Rectal smooth muscle tissue (tissue), 1 donor: ENCODE measurements around the gene ANKRD30A.
"Not testable (repeated sequence)": the region's sequence is repeated elsewhere in the genome, so short reads cannot be mapped to it uniquely, and the experiment has no call there.

Source experiments
- H3K27ac ChIP-seq: one replicate; pipeline ENCODE4 v1.7.0; 2013; ENCODE audit warnings: low read depth, low read length, inconsistent platforms
- H3K27me3 ChIP-seq: one replicate; pipeline ENCODE4 v1.7.0; 2013; ENCODE audit warnings: low read length; ENCODE audit not compliant: control insufficient read depth, insufficient read depth
- H3K36me3 ChIP-seq: one replicate; pipeline ENCODE4 v1.7.0; 2013; ENCODE audit warnings: low read length; ENCODE audit not compliant: control insufficient read depth, insufficient read depth
- H3K4me1 ChIP-seq: one replicate; pipeline ENCODE4 v1.7.0; 2013; ENCODE audit warnings: low read length; ENCODE audit not compliant: control insufficient read depth, insufficient read depth
- H3K4me3 ChIP-seq: one replicate; pipeline ENCODE4 v1.7.0; 2013; ENCODE audit warnings: low read length
- H3K9ac ChIP-seq: one replicate; pipeline ENCODE4 v1.7.0; 2013; ENCODE audit warnings: low read length

The ANKRD30A gene

DNA sequence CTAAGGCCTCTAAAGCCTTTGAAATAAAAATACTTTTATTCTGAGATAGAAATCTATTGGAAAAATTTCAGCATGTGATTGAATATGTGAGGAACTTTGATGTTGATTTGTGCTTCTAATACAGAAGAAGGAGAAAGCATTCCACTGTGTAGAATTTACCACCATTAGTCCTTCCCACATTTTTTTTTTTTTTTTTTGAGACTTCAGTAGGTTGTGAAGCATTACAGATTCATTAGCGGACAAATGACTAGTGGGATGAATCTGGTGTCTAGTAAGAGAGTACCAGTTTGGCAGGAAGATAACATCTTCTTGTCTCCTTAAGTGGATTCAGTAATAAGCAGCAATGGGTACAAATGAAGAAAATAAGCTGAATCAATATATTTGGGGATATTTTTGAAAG lies 95.5 kb downstream of the ANKRD30A start:
- Histone ChIP-seq H3K9ac (no peak overlapping the region), H3K4me3 (no peak overlapping the region), H3K4me1 (no peaks in the 10 kb centered on the region), H3K36me3 (no peaks in the 10 kb centered on the region), H3K27ac (no peak overlapping the region), H3K27me3 (no peaks in the 10 kb centered on the region)

DNA sequence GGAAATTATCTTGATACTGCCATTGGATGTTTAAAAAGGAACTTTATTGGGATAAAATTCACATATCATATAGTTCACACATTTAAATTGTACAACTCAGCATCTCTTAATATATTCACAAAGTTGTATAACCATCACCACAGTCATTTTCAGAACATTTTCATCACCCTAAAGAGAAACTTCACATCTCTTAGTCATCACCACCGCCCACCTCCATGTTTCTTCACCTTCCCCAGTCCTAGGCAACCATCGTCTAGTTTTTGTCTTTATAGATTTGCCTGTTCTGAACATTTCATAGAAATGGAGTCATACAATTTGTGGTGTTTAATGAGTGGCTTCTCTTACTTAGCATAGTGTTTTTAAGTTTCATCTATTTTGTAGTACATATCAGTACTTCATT lies 96.6 kb downstream of the ANKRD30A start:
- H3K9ac ChIP-seq: no peak overlapping the region
- H3K27me3 ChIP-seq: no peaks in the 10 kb centered on the region
- H3K4me3 ChIP-seq: no peak overlapping the region
- no peaks in the 10 kb centered on the region for H3K4me1 ChIP-seq
- H3K27ac ChIP-seq: no peak overlapping the region
- no peaks in the 10 kb centered on the region for H3K36me3 ChIP-seq

DNA sequence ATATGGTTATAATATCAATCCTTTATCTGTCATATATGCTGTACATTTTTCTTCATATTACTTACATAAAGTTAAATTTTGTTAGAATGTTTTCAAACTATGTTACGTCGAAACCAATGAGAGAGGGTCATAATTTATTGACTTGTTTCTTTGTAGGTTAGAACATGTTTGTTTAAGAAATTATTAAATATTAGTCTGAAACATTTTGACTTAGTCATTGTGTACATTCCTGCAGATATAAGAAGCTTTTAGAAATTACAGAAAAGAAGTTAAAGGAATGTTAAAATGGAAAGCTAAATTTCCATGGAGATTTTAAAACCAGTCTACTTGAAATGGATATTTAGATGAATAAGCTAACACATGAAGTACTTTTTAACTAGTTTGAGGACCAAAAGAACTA lies 99.8 kb downstream of the ANKRD30A start:
- Histone ChIP-seq H3K36me3 (no peaks in the 10 kb centered on the region), H3K4me1 (no peaks in the 10 kb centered on the region), H3K27ac (no peak overlapping the region), H3K27me3 (no peaks in the 10 kb centered on the region), H3K4me3 (no peak overlapping the region), H3K9ac (no peak overlapping the region)

DNA sequence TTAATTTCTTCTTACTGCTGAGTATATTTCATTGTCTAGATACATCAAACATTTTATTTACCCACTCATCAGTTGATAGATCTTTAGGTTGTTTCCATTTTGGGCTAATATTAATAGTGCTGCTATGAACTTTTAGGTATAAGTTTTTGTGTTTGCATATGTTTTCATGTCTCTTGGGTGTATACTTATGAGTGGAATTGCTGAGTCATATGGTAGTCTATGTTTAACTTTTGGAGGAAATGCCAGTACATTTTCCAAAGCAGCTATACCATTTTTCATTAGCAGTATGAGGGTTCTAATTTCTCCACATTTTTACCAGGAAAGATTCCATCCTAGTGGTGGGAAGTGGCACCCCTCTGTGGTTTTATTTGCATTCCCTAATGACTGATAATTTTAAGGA lies 101.1 kb downstream of the ANKRD30A start:
- Histone ChIP-seq H3K4me3 (no peak overlapping the region), H3K27me3 (no peaks in the 10 kb centered on the region), H3K9ac (no peak overlapping the region), H3K36me3 (no peaks in the 10 kb centered on the region), H3K4me1 (no peaks in the 10 kb centered on the region), H3K27ac (no peak overlapping the region)

DNA sequence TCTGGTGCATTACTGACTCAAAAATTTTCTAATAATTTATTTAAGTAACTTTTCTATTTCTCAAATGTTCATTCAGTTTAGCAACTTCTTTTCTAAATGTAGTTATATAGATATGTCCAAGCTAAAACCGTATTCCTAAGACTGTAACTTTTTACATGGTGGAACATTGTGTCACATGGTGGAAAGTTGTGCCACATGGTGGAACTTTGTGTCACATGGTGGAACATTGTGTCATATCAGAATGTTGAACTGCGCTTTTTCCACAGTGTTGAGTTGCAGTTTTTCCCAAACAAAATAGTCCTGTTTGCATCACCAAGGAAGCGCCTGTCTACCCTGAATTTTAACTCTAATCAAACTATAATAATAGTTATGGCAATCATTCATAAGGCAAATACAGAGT lies 109.3 kb downstream of the ANKRD30A start:
- H3K9ac ChIP-seq: no peak overlapping the region
- no peaks in the 10 kb centered on the region for H3K27me3 ChIP-seq
- no peaks in the 10 kb centered on the region for H3K4me1 ChIP-seq
- H3K27ac ChIP-seq: no peak overlapping the region
- no peaks in the 10 kb centered on the region for H3K36me3 ChIP-seq
- H3K4me3 ChIP-seq: no peak overlapping the region

DNA sequence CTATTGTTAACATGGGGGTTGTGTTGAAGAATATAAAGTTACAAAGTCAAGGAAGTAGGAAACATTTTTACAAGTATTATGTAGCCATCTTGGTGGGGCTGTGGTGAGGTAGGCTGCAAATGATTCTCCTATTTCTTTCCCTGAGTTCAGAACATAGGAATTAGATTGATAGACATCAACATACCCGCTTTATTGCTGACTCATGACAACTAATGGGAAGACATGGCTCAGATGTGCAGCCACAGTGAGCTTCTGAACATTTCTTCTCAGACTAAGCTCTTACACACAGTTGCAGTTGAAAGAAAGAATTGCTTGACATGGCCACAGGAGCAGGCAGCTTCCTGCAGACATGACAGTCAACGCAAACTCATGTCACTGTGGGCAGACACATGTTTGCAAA lies 110.7 kb downstream of the ANKRD30A start:
- H3K9ac ChIP-seq: no peak overlapping the region
- no peak overlapping the region for H3K27ac ChIP-seq
- no peaks in the 10 kb centered on the region for H3K36me3 ChIP-seq
- no peaks in the 10 kb centered on the region for H3K27me3 ChIP-seq
- no peak overlapping the region for H3K4me3 ChIP-seq
- H3K4me1 ChIP-seq: no peaks in the 10 kb centered on the region

DNA sequence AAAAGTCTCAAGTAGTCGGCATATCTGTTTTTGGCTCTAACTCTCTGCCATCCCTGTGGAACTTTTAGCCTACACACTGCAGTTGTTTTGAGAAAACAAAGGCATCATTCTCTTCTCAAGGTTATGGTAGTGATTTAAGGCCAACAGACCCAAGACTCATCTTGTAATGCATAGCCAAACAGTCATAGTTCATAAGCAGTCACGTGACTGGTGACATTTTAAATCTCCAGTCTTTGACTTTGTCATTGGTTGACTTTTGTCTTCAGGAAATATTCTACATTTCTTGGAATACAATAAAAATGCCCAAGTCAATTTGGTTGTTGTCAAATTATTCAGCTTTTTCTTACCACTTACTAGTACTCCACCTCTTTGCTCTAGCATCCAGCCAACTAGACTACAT lies 114.8 kb downstream of the ANKRD30A start:
- no peak overlapping the region for H3K27ac ChIP-seq
- H3K4me1 ChIP-seq: no peaks in the 10 kb centered on the region
- no peaks in the 10 kb centered on the region for H3K27me3 ChIP-seq
- no peak overlapping the region for H3K9ac ChIP-seq
- no peaks in the 10 kb centered on the region for H3K36me3 ChIP-seq
- no peak overlapping the region for H3K4me3 ChIP-seq

DNA sequence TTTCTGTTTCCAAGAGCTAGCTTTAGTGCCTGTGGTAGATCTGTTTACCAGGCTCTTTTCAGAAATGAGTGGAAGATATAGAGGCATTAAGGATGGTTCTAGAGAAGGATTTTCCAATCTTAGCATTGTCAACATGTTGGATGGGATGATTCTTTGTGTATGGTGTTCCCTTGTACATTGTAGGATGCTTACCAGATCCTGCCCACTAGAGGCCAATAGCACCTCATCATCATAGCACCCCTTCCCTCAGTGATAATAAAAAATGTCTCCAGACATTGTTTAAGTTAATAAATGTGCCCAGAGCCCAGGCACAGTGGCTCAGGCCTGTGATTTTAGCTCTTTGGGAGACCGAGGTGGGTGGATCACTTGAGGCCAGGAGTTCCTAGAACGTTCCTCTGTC lies 121.2 kb downstream of the ANKRD30A start:
- no peak overlapping the region for H3K9ac ChIP-seq
- no peaks in the 10 kb centered on the region for H3K27me3 ChIP-seq
- H3K36me3 ChIP-seq: no peaks in the 10 kb centered on the region
- no peak overlapping the region for H3K4me3 ChIP-seq
- H3K4me1 ChIP-seq: no peaks in the 10 kb centered on the region
- no peak overlapping the region for H3K27ac ChIP-seq

DNA sequence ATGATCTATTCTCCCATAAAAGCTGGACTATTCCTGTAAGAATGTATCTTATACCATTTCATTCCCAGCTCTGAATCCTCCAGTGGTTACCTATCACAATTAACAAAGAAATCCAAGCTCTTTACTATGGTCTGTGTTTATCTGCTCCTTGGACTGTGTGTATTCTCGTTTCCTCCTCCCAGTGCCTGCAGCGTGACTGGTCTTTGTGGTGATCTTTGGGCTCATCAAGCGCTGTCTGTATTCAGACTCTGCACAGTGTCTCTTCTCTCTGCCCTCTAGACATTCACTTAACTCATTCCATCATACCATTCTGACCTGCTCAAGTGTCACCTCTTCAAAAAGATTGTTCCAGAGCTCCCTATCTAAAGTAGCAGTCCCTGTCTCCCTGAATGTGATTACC lies 130.4 kb downstream of the ANKRD30A start:
- H3K27me3 ChIP-seq, H3K27ac ChIP-seq, H3K4me3 ChIP-seq, H3K36me3 ChIP-seq, H3K4me1 ChIP-seq, H3K9ac ChIP-seq: not testable (repeated sequence)

DNA sequence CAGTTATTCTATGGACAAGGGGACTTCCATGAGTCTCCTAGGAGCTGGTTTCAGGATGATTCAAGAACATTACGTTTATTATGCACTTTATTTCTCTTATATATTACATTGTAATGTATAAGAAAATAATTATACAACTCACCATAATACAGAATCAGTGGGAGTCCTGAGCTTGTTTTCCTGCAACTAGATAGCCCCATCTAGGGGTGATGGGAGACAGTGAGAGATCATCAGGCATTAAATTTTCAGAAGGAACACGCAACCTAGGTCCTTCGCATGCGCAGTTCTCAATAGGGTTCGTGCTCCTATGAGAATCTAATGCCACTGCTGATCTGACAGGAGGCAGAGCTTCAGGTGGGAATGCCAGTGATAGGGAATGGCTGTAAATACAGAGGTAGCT lies 137.9 kb downstream of the ANKRD30A start:
- Histone ChIP-seq H3K4me3 (no peak overlapping the region), H3K27me3 (no peaks in the 10 kb centered on the region), H3K27ac (no peak overlapping the region), H3K9ac (no peak overlapping the region), H3K4me1 (no peaks in the 10 kb centered on the region), H3K36me3 (no peaks in the 10 kb centered on the region)

DNA sequence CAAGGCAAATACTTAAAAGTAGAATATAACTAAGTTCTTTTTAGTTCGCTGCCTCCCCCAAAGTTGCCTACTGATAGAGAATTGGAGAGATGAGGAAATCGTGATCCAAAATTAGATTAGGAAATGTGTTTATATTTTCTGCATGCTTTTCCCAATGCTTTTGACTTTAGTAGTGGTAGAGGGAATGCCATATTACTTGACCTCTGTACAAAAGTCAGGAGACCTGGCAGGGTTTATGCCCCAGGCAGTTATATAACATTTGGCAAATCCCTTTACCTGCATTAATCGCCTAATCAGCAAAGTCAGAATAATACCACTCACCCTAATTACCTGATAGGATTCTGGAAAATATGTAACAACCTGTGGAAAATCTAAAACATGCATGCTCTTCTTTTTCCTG lies 142.9 kb downstream of the ANKRD30A start:
- no peak overlapping the region for H3K9ac ChIP-seq
- no peaks in the 10 kb centered on the region for H3K36me3 ChIP-seq
- H3K4me3 ChIP-seq: no peak overlapping the region
- H3K4me1 ChIP-seq: no peaks in the 10 kb centered on the region
- no peaks in the 10 kb centered on the region for H3K27me3 ChIP-seq
- H3K27ac ChIP-seq: no peak overlapping the region

DNA sequence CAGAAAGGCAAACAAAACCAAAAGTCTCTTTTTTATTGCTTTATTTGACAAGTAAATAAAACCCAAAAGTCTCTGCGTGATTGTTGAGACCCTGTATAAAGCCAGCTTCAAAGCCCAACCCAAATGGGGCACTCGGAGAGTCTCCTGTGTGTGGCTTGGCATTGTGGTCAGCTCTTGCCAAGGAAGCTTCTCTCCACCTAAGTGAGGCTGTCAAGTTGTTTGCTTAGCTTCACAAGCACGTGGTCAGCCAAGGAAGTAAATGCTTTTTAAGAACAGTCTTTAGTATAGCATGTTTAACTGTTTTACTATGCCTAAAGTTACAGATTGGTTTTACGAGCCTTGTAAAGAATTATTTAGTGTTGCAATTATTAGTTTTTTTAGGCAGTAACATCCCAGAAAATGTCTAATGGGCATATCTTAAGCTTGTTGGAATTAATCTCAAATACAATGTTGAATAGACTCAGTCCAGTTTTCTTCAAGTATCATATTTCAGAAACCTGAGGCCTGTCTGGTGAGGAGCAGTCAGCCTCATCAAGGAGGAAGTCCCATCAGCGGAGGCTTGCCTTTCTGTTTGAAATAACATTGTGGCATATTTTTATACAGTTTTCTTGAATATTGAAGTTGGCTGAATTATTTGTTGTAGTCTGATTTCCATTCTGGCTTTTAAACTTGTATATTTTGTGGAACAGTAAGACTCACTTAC lies 144.3 kb downstream of the ANKRD30A start:
- Histone ChIP-seq H3K4me3 (no peak overlapping the region), H3K36me3 (no peaks in the 10 kb centered on the region), H3K27ac (no peak overlapping the region), H3K9ac (no peak overlapping the region), H3K27me3 (no peaks in the 10 kb centered on the region), H3K4me1 (no peaks in the 10 kb centered on the region)

DNA sequence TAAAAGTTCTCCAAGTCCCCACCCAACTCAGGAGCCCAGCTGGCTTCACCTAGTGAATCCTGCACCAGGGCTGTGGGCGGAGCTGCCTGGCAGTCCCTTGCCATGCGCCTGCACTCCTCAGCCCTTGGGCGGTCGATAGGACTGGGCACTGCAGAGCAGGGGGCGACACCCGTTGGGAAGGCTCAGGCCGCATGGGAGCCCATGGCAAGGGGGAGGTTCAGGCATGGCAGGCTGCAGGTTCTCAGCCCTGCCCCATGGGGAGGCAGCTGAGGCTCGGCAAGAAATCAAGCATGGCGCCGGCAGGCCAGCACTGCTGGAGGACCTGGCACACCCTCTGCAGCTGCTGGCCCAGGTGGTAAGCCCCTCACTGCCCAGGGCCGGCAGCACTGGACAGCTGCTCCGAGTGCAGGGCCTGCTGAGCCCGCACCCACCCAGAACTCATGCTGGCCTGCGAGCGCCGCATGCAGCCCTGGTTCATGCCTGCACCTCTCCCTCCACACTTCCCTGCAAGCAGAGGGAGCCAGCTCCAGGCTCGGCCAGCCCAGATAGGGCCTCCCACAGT lies 149.9 kb downstream of the ANKRD30A start:
- Histone ChIP-seq H3K27ac (no peak overlapping the region), H3K4me3 (no peak overlapping the region), H3K27me3 (no peaks in the 10 kb centered on the region), H3K36me3 (no peaks in the 10 kb centered on the region), H3K9ac (no peak overlapping the region), H3K4me1 (no peaks in the 10 kb centered on the region)
